B cell (primary cell): Measurements from ENCODE around the gene METTL8.

Source experiments
- EZH2 ChIP-seq: IDR thresholded peaks from 2 replicates; pipeline ENCODE4 v1.6.1; 2012; ENCODE audit warnings: borderline replicate concordance, low read depth, mild to moderate bottlenecking, moderate library complexity, low read length; ENCODE audit not compliant: insufficient read depth, poor library complexity, severe bottlenecking
- TF ChIP-seq, protein P1 (sequence below): fragments of 200-600 bp; IDR thresholded peaks from one replicate; pipeline ENCODE4 v1.8.0; 2022; ENCODE audit warnings: antibody characterized with exemption, mild to moderate bottlenecking

DNA sequence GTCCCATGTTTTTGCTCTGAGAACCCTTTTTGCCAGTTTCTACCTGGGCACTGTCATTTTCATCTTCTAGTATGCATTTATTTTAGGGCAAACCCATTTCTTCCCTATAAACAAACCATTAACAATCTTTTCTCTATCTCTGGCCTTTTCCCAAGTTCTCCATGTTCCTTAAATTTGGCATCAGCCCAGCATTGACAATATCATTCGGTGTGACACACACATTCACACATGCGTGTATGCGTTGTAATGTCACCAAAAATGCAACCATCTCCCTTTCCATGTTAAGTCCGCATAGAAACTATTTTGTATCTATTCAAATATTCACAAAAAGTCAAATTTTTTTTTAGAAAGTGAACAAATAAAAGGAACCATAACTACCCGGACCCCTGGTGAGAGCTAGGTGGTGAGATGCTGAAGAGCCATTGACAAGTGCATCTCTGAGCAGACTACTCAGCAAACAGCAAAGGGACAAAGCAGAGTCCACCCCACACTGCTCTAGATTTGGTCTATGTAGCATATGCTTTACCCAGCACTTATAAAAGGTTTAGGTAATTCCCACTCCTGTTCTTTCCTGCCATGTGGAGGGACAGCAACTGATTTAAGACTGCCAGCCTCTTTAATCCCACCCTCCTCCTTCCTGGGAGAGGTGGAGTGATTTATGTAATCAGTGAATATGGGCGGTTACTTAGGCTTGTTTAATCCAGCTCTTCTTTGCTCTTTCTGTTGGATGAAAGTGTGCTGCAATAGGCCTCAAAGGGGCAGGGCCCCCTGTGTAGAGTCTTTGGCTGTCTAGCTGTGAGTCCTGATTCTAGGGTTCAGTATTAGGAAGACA lies 124.1 kb downstream of the METTL8 start:
- TF ChIP-seq, protein P1, sequence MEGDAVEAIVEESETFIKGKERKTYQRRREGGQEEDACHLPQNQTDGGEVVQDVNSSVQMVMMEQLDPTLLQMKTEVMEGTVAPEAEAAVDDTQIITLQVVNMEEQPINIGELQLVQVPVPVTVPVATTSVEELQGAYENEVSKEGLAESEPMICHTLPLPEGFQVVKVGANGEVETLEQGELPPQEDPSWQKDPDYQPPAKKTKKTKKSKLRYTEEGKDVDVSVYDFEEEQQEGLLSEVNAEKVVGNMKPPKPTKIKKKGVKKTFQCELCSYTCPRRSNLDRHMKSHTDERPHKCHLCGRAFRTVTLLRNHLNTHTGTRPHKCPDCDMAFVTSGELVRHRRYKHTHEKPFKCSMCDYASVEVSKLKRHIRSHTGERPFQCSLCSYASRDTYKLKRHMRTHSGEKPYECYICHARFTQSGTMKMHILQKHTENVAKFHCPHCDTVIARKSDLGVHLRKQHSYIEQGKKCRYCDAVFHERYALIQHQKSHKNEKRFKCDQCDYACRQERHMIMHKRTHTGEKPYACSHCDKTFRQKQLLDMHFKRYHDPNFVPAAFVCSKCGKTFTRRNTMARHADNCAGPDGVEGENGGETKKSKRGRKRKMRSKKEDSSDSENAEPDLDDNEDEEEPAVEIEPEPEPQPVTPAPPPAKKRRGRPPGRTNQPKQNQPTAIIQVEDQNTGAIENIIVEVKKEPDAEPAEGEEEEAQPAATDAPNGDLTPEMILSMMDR, result no peak
- TF ChIP-seq EZH2, result no peak
